MG63 (cell line): Measurements from ENCODE around the gene CACHD1. TPM values are rescaled to one million over a fixed set of nuclear protein-coding genes. Genes with fewer than 3 reads are reported as not detected.
A peak's percentile ranks its signal among the peaks of the same experiment; 100 is the strongest.
"Not testable (repeated sequence)": the region's sequence is repeated elsewhere in the genome, so short reads cannot be mapped to it uniquely, and the experiment has no call there.

Source experiments
- DNase-seq: peaks from one replicate; pipeline ENCODE4 v3.0.0-alpha.2; 2020
- H3K27me3 ChIP-seq: fragments of 250-450 bp; sonication (Bioruptor Pico); 2 replicates; pipeline ENCODE4 v1.5.1; 2020; ENCODE audit warnings: mild to moderate bottlenecking, moderate library complexity
- H3K36me3 ChIP-seq: fragments of 250-450 bp; sonication (Bioruptor Pico); 2 replicates; pipeline ENCODE4 v1.5.1; 2020; ENCODE audit warnings: mild to moderate bottlenecking, moderate library complexity
- H3K4me3 ChIP-seq: fragments of 250-450 bp; sonication (Bioruptor Pico); 2 replicates; pipeline ENCODE4 v1.5.1; 2020; ENCODE audit warnings: mild to moderate bottlenecking, moderate library complexity
- H3K9me3 ChIP-seq: fragments of 250-450 bp; sonication (Bioruptor Pico); 2 replicates; pipeline ENCODE4 v1.5.1; 2020; ENCODE audit warnings: mild to moderate bottlenecking, moderate library complexity
- total RNA-seq: library from RNA; depleted of rRNA; stranded (reverse); fragments of >200 nt; shearing (Covaris generic); gene quantifications from 2 replicates; pipeline ENCODE4 v1.2.3, GENCODE V29; 2014; ENCODE audit warnings: low replicate concordance

The CACHD1 gene
- total RNA-seq, 1 experiment from 2014 or later: 5.7 TPM

DNA sequence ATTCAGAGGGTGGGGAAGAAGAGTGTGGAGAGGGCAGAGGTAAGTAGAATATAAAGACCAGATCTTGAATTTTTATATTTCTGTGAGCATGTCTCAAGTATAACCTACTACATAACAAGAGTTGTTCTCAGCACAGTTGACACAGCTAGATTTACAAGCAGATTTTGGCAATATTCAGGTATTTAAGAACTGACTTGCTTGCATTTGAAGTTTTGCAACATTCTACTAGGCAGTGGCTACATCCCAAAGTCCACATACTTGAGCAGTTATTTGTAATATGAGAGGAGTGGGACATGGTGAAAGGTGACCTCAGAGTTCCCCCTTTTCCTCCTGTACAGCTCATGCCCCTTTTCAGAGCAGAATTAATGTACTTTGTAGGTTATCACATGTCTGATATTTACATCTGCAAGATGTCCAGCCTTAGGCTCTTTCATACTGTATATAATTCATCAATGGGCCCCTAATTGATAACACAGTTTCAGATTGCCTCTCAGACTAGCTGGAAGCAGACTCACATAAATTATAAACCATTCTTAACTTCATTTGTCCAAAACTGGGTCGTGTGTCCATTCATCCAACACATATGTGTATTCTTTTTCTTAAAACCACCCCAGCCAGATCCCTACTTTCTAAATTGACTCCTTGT, 138.2 kb downstream of the CACHD1 start:
- H3K27me3 ChIP-seq: no peaks in the 10 kb centered on the region
- DNase-seq: no peak

DNA sequence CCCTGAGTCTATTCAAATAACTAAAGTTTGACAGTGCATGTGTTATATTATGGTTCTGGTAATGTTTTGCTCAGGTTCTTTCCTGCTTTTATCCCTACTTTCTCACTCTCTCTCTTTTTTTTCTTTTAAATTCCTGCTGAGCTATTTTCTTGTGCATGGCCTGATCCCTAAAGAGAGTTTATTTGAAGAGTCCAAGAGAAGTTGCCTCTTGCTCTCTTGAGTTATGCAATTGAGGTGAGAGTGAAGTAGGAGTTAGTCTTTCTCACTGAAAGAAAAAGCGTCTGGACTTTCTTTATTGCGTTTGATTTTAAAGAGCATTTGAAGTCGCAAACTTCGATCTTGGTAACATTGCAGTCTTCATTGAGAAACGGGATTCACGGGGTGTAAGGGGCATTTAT, 138.7 kb downstream of the CACHD1 start:
- no peak for DNase-seq
- no peaks in the 10 kb centered on the region for H3K36me3 ChIP-seq
- H3K27me3 ChIP-seq: no peaks in the 10 kb centered on the region
- H3K4me3 ChIP-seq: no peak overlapping the region
- H3K9me3 ChIP-seq: 0 out of 2 replicates have a peak, but pooled peaks cover 2% of the 10 kb centered on the region

More for the DNA sequence above, 138.2 kb downstream of the CACHD1 start:
- no peak overlapping the region for H3K4me3 ChIP-seq
- 0 out of 2 replicates have a peak, but pooled peaks cover 2% of the 10 kb centered on the region for H3K9me3 ChIP-seq
- H3K36me3 ChIP-seq: no peaks in the 10 kb centered on the region

DNA sequence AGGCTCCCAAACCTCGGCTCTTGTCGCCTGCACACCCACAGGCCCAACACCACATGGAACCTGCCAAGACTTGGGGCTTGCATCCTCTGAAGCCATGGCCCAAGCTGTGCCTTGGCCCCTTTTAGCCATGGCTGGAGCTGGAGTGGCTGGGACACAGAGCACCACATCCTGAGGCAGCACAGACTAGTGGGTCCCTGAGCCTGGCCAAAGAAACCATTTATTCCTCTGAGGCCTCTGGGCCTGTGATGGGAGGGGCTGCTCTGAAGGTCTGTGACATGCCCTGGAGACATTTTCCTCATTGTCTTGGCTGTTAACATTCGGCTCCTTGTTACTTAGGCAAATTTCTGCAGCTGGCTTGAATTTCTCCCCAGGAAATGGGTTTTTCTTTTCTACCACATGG, 141.0 kb downstream of the CACHD1 start:
- H3K36me3 ChIP-seq, H3K9me3 ChIP-seq, DNase-seq, H3K27me3 ChIP-seq, H3K4me3 ChIP-seq: not testable (repeated sequence)

DNA sequence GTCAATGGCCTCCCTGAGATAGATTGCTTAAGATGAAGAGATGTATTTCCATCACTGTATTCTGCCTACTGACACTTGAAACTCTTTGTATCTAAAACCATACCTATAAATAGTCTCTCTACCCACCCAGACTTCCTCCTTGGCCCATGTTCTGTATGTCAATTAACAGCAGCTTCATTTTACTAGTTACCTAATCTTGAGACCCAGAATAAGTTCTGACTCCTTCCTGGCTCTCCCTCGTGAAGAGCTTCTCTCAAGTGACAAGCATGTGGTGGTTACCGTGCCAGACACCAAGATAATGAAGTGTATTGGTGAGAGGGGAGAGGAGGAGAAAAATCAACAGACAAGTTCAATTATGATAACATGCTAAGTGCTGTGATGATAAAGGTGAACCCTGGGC, 146.1 kb downstream of the CACHD1 start:
- H3K27me3 ChIP-seq: no peaks in the 10 kb centered on the region
- DNase-seq: no peak
- H3K9me3 ChIP-seq: no peaks in the 10 kb centered on the region
- H3K4me3 ChIP-seq: no peak overlapping the region
- no peaks in the 10 kb centered on the region for H3K36me3 ChIP-seq

DNA sequence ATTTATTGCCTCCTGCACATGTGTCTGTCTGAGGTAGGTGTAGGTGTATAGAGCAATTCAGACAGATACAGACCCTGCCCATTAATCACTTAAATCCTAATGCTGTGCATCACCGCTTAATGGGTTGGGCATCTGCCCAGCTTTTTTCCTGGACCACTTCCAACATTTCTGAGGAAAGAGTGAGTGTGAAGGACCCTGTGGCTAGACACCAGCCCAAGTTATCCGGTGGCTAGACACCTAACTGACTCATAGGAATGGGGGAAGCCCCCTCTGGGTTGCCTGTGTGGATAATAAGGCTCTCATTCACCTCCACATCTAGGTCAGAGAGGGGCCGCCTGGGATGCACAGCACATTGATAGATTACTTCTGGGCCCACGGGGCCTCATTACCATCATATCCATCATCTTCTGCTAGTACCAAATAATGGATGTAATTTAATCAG, 153.8 kb downstream of the CACHD1 start:
- no peaks in the 10 kb centered on the region for H3K9me3 ChIP-seq
- no peaks in the 10 kb centered on the region for H3K36me3 ChIP-seq
- H3K4me3 ChIP-seq: no peak overlapping the region
- H3K27me3 ChIP-seq: no peaks in the 10 kb centered on the region
- peak; percentile 64 for DNase-seq

DNA sequence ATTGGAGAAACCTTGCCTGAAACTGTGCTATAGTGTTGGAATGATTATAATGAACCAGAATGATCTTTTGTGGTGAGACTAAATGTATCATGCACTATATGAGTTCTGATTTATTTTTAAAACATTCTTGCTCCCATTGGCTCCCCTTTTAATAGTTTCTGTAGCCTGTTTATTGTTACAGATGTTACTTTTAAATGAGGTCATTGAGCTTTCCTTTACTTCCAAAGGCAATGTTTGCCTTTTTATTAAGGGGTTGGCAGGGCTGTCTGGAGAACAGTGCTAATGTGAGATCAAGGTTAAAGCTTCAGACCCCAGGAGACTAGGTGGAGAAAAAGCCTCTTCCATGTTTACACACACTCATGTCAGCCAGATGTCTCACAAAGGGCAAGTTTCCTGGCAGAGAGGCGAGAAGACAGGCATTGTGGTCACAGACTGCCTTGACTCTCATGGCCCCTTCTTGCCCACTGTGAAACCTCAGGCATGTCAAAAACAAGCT, 154.3 kb downstream of the CACHD1 start:
- DNase-seq: peak; percentile 82
- H3K4me3 ChIP-seq: no peak overlapping the region
- H3K9me3 ChIP-seq: no peaks in the 10 kb centered on the region
- H3K27me3 ChIP-seq: no peaks in the 10 kb centered on the region
- H3K36me3 ChIP-seq: no peaks in the 10 kb centered on the region

DNA sequence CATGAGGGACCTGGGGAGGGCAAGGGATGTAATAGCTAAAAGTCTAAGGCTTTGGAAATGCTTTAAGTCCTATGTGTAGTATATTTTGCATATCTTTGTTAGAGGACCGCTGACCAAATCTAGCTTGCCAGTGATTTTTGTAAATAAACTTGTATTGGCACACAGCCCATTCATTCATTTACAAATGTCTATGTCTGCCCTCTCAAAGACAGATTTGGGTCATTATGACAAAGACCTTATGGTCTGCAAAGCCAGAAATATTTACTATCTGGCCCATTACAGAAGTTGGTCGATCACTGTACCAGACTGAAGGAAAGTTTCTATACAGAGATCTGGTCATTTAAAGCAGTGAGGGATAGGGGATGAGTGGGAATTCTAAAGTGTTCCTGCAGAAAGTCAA, 154.9 kb downstream of the CACHD1 start:
- DNase-seq: no peak
- no peaks in the 10 kb centered on the region for H3K36me3 ChIP-seq
- no peak overlapping the region for H3K4me3 ChIP-seq
- no peaks in the 10 kb centered on the region for H3K9me3 ChIP-seq
- H3K27me3 ChIP-seq: no peaks in the 10 kb centered on the region

DNA sequence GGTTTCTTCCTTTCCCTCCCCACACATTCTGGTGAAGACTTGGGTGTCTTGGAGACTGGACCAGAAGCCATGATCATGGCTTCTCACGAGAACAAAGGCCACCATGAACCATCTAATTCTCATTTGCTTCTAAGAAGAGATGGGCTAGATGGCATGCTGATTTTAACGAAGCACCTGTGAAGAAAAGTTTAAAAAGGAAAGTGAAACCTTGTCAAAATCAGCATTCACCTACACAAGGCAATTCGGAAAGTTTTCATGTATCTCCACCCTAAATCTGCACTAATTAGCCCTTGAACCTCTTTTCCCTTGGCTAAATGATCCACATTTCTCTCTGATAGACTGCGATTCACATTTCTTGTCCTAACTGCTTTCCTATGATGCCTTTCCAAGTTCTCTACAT, 160.7 kb downstream of the CACHD1 start:
- Histone ChIP-seq H3K27me3 (no peaks in the 10 kb centered on the region), H3K4me3 (no peak overlapping the region), H3K9me3 (no peaks in the 10 kb centered on the region), H3K36me3 (no peaks in the 10 kb centered on the region)
- no peak for DNase-seq

DNA sequence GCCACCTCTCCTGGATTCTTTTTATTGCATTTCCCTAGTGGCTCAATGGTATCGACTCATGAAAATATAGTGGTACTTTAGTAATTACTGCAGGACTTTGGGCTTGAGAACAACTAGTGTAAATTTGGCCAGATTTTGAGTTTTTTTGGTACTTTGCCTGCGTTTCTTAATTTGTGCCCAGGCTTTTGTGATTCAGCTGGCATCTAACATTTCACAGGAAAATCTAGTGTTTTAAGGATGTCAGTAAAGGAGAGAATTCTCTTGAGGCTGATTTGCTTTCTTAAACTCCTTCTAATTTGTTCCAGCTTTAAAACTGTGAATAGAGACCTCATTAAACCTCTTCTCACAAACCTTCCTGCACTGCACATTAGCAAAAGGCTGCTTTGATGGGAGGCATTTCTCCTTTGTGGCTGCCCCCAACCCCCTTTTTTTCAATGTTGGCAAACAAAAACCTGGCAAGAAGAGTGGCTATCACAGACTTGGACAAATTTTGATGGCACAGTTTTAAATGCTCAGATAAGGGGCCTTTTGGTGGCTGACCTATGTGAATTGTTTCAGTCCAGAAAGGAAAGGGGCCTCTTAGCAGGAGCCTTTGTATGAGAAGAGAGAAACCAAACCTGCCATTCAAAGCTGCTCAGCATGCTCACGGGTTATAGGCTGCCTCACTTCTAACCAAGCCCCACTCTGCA, 161.6 kb downstream of the CACHD1 start:
- DNase-seq: no peak
- Histone ChIP-seq H3K27me3 (no peaks in the 10 kb centered on the region), H3K9me3 (no peaks in the 10 kb centered on the region), H3K36me3 (no peaks in the 10 kb centered on the region), H3K4me3 (no peak overlapping the region)

DNA sequence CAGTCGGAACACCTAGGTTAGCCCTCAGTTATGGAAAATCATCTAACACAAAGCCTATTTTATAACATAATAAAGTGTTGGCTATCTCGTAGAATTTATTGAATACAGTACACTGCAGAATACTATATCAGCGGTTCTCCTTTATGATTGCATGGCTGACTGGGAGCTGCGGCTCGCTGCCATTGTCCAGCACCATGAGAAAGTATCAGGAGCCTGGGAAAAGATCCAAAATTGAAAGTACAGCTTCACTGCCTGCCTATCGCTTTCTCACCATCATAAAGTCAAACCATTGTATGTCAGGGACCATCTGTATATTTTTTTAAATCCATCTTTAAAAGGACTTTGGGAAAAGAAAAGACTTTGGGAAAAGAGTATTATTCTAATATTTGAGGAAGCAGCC, 163.0 kb downstream of the CACHD1 start:
- no peak overlapping the region for H3K4me3 ChIP-seq
- DNase-seq: no peak
- H3K27me3 ChIP-seq: no peaks in the 10 kb centered on the region
- no peaks in the 10 kb centered on the region for H3K9me3 ChIP-seq
- no peaks in the 10 kb centered on the region; the same call in 1 of the 2 replicates for H3K36me3 ChIP-seq

DNA sequence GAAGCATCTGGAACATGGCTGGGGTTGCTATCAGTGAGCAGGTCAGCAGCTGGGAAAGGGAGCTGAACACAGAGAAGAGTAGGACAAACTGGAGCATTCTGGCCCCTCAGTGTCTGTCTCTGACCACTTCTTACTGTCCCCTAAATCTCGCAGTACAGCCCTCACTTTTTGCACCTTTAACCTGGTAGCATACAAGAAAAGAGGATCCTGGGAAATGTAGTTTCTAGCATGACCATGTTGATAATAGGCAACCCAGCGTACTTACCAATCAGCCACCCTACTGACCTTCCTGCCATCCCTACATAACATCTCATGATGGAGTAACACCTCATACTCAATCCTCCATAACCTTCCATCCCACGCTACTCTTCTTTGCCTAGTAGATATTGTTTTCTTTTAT, 175.8 kb downstream of the CACHD1 start:
- Histone ChIP-seq H3K9me3 (no peaks in the 10 kb centered on the region), H3K27me3 (no peaks in the 10 kb centered on the region)

DNA sequence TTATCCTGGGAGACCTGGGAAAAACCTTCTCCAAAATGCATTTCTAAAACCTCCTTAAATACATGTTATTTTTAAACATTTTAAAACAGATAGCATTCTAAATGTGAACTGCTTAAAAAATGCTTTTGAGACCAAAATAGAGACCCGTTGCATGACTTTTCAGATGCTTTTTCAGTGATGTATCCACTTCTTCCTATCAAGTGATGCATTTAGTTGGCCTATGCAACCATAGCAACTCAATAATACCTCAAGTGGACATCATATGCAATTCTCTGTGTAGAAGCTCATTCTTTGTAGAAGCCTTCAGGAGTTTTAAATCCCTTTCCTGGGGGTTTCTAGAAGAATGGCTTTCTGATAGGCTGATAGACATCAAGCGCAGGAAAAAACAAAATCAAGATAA, 180.5 kb downstream of the CACHD1 start:
- no peak overlapping the region for H3K4me3 ChIP-seq
- no peaks in the 10 kb centered on the region for H3K36me3 ChIP-seq
- no peaks in the 10 kb centered on the region for H3K9me3 ChIP-seq
- H3K27me3 ChIP-seq: no peaks in the 10 kb centered on the region
- DNase-seq: no peak

More for the DNA sequence above, 175.8 kb downstream of the CACHD1 start:
- peaks cover 3% of the 10 kb centered on the region; the same call in 1 of the 2 replicates for H3K36me3 ChIP-seq
- no peak for DNase-seq
- H3K4me3 ChIP-seq: no peak overlapping the region

DNA sequence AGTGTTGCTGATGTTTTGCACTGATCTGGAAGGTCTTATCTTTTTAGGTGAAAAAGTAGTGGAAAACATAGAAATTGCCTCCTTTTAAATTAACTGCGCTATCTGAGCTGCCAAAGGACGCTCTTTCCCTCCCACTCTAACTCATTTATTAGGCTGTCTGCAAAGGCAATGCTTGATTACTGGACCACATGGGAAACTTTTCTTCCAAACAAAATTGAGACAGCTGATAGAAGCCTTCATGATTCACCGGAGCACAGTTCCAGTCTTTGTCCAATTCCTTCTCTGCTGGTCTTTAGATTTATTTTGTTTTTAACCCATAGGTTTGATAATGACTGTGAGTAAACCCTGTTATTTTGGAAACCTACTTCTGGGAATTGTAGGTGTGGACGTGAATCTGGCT, 181.9 kb downstream of the CACHD1 start:
- no peaks in the 10 kb centered on the region for H3K9me3 ChIP-seq
- no peak for DNase-seq
- H3K36me3 ChIP-seq: no peaks in the 10 kb centered on the region
- no peaks in the 10 kb centered on the region for H3K27me3 ChIP-seq
- H3K4me3 ChIP-seq: no peak overlapping the region

DNA sequence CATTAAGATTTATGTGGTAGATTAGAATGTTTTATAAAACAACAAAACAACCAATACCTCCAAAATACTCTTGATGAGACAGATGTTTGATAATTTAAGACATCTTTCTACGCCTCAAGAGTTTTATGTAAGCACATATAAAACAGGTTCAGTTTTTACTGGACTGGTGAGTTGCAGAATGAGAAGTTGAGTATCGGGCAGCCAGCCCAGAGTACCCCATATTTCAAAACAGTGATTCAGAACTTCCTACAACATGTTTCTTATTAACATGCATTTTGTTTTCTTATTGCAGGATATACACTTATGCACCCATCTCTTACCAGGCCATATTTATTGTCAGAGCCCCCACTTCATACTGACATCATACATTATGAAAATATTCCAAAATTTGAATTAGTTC, 183.5 kb downstream of the CACHD1 start:
- DNase-seq: no peak
- H3K4me3 ChIP-seq: no peak overlapping the region

DNA sequence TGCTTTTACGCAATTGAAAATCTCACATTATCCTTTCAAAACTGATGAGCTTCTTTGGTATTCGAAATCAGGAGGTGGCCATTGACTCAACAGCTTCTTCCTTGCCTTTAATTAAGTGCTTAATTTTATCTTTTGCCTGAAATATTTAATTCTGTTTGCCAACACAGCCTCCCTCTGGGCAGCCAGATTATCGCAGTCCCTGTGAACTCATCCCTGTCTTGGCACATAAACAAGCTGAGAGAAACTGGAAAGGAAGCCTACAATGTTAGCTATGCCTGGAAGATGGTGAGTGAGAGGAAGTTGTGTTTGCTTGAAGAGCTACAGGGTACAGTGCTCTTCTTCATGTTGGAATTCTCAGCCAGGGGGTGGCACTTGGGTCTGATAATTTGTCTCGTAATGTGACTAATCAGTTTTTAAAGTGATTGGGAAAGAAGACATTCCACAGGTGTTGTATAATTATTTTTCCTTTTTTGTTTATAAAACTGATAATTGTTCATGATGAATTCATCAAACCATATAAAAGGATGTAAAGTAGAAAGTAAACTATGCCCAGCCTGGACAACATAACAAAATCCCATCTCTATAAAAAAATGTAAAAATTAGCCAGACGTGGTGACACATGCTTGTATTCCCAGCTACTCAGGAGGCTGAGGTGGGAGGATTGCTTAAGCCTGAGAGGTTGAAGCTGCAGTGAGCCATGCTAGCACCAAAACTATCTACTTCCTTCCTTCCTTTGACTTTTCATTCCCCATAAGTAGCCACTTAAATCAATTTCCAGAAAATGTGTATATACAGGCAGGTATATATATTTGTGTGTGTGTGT, 184.8 kb downstream of the CACHD1 start:
- DNase-seq: peak; percentile 61
- Histone ChIP-seq H3K9me3 (no peaks in the 10 kb centered on the region), H3K36me3 (no peaks in the 10 kb centered on the region; the same call in 1 of the 2 replicates), H3K27me3 (no peaks in the 10 kb centered on the region), H3K4me3 (no peak overlapping the region)

More for the DNA sequence above, 183.5 kb downstream of the CACHD1 start:
- H3K9me3 ChIP-seq: no peaks in the 10 kb centered on the region
- H3K36me3 ChIP-seq: no peaks in the 10 kb centered on the region; the same call in 1 of the 2 replicates
- no peaks in the 10 kb centered on the region for H3K27me3 ChIP-seq

DNA sequence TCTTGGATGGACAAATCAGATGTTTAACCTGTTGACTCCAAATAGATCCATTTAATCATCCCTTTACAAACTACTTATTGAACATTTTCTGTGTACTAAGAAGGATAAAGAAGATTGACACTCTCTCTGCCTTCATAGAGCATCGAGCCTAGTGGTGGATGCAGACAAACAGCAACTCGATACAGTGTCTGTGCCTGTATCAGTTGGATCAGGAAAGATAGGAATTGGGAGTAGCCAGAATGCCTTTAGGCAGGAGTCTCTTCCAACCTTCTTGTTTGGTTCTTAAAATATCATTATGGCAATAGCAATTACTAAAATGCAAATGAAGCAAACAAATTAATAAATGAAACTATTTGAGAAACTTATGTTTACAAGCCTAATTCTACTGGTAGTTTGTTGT, 185.9 kb downstream of the CACHD1 start:
- DNase-seq: no peak
- Histone ChIP-seq H3K4me3 (no peak overlapping the region), H3K36me3 (no peaks in the 10 kb centered on the region; the same call in 1 of the 2 replicates), H3K27me3 (no peaks in the 10 kb centered on the region), H3K9me3 (no peaks in the 10 kb centered on the region)
